COLO668 (cell line): ENCODE measurements around the gene JMY.

Experiments
- DNase-seq: peaks from one replicate; lab custom pipeline; 2025; ENCODE audit not compliant: unreplicated experiment; lab: John Stamatoyannopoulos, UW

Gene JMY

DNA sequence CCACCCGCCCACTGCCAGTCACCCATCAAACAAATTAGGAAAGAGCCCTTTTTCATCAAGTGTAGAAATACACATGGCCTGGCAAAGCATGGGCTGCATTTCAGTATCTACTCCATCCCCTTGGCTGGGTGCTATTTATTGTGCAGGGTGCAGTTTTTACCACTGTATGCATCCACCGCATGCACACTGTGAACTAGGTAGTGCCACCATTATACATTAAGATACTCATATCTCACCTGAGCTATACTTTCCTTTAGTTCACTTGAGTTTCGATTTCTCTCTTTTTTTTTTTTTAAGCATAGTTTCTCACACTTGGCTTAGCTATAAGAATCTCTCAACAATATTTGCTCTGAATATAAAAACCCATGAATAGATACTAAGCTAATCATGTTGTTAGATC lies 49.4 kb downstream of the JMY start:
- no peak for DNase-seq

DNA sequence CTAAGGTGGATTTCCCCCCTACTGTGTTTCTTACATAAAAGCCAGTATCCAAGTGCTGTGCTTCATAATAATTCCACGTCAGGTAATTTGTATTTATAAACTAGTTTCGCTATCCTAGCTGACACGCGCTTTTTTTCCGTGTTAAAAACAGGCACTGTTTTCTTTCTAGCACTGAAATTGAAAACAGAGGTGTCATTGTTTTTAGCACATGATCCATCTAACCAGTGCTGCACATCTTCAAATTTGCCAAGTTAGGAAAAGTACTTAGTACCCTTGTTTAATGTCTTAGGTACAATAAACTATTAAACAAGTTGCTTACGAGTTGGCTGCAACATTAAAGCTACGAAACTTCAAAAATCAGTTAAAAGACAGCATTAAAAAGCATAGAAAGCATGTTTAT lies 49.9 kb downstream of the JMY start:
- no peak for DNase-seq

DNA sequence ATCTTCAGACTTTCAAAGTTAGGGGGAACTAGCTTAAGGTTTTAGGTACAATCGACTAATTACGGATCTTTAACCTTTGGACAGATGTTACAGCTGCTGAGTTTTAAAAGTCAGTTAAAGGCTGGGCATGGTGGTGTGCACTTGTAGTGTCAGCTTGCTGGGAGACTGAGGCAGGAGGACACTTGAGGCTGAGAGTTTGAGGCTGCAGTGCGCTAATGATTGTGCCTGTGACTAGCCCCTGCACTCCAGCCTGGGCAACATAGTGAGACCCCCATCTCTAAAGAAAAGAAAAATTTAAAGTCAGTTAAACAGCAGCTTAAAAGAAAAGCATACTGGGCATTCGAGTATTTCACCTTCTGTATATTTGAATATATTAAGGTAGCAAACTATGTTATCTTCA lies 51.4 kb downstream of the JMY start:
- no peak for DNase-seq

DNA sequence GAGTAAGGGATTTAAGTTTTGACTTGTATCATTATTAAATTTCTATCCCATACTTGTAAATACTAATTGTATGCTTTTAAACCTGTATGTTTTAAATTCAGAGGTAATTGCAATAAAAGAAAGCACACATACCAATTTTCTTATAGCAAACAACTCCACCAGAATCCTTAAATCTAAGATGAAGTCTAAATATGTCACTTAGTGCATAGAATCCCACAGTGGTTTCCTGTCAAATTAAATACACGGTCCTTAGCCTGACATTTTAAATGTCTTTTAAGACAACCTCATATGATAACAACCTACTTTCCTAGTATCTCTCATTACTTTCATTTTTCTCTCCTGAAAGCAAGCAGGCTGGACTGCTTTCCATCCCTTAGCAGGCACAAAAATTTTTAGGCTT lies 52.0 kb downstream of the JMY start:
- DNase-seq, result no peak

DNA sequence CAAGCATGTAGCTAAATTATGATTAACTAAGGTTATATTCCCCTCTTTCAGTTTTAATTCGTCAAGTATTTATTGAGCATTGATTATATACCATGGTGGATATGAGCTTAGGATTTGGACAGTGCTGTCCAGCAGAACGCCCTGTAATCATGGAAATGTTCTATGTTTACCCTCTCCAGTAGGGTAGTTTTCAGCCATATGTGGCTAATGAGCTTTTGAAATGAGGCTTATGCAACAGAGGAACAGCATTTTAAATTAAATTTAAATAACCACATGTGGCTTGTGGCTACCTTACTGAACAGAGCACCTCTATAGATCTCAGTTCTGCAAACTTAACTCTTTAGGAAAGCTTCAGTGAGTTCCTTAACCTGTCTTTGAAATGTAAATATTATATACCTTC lies 59.1 kb downstream of the JMY start:
- DNase-seq, result no peak

DNA sequence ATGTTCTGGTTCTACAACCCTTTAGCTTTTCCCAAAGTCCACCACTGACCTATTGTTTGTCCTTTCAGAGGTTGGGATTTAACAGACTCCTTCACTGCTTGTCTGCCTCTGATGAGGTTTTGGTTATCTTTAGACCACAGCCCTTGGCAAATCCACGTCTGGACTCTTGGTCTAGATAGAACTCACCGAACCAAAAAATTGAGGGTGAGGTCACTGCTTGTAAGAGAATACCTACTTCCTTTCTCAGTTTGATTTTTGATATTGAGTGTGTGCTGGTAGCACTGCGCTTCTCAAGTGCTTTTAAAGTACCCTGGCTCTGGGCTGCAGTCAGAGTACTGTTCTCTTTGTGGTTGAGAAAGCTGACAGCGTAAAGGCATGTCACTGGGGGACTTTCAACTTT lies 61.7 kb downstream of the JMY start:
- no peak for DNase-seq

DNA sequence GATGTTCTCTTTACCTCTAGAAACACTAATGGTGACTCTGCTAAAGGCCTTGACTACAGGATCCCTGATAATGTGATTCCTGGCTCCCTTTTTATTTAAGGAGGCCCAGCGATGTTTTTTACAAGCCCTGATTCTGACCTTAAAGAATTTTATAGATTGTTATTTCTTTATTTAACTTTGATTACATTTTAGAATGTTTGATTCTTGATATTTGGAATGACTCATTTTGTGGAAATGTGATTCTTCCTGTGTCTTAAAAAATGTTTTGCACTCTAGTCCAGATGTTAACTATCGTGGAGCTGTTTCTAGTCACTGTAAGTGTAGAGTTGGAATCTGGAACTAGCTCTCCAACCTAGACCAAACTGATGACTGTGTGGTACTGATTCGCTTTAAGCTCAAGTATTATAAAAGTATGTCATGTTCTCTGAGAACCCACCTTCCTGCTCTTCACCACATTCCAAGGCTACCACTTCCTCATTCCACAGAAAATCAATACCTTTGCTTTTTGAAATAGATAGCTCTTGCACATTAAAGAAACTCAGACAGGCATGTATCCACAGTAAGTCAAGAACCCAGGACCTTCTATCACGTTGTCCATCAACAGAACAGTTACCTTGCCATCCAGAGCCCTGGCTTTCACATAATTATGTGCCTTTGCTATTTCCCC lies 65.2 kb downstream of the JMY start:
- DNase-seq, result no peak

DNA sequence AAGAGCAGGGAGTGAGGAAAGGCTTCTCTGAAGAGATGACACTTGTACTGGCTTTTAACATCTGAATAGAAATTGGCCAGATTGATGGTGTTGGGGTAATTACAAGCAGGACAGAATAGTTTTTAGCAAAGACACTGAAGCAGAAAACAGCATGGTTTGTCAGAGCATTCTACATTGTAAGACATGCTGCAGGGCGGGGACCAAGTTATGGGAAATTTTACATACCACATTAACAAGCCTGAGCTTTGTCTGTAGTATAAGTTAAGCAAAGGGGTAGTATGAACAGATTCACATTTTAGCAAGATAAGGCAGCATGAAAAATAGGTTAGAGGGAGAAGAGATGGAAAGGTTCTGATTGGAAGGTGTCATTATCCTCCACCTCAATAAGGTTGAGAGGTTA lies 66.5 kb downstream of the JMY start:
- no peak for DNase-seq

DNA sequence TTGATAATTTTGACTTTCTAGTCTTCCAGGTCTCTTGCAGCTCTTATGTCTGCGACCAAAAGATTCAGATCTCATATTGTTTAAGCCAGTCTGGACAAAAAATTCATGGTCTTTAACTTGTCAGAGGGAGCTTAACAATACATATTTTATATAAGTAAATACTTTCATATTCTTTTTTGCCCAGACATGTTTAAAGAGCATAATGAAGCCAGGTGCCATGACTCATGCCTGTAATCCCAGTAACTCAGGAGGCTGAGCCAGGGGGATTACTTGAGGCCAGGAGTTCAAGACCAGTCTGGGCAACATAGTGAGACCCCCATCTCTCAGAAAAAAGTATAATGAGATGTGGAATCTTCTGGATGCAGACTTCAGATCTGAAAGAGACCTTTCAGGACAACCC lies 69.8 kb downstream of the JMY start:
- no peak for DNase-seq

DNA sequence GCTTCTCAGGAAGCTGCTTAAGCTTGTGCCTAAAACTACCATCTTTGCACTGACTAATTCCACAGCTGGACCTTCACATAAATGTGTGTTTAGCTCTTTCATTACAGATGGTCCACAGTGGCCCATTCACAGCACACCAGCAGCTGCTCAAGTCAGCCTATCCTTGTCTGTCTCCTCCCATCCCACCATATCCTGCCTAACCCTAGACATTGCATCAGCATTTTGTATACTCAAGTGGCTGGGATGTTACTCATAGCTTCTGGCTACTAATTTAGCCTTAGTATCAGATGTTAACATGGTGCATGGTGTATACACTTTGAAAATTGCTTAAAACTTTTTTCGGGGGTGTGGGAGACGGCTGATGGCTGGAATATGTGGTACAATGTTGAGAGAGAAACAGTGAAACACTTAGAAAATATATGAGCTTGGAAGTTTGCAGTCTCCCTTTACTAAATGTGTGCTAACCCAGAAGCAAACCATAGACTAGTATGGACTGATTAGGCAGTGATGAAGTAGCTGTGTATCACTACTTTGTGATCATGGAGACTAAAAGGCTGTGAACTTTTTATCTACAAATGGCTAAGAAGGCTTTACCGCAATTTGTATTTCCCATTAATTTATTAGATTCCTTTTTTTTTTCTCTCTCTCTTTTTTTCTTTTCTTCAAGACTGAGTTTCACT lies 83.1 kb downstream of the JMY start:
- DNase-seq, result no peak

DNA sequence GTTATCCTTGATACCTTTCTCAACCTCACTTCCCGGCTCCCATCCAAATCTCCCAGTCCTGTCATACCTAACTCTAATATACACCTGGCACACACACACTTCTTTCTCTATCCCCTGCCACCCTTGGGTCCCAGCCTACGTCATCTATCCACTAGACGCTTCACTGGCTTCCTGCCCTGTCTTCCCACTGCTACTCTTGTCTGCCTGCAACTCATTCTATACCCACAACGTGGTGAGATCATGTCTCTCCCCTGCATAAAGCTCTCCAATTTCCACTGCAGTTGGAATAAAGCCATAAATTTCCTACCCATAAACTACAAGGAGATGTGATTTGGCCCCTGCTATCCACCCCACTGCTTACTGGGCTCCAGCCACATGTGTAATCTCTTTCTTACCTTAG lies 93.5 kb downstream of the JMY start:
- DNase-seq, result no peak

DNA sequence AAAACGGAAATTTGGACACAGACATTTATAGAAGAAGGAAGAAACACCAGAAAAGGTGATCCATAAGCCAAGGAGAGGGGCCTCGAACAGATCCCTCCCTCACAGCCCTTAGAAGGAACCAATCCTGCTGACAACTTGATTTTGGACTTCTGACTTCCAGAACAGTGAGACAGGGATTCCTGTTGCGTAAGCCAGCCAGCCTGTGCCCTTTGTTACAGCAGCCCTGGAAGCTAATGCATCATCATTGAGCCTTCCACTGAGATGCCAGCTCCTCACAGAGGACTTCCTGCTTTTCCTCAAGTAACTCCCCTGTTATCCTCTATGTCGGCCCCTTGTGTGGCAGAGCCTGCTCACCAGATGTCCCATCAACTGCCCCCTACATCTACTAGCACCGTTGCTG lies 94.1 kb downstream of the JMY start:
- no peak for DNase-seq

DNA sequence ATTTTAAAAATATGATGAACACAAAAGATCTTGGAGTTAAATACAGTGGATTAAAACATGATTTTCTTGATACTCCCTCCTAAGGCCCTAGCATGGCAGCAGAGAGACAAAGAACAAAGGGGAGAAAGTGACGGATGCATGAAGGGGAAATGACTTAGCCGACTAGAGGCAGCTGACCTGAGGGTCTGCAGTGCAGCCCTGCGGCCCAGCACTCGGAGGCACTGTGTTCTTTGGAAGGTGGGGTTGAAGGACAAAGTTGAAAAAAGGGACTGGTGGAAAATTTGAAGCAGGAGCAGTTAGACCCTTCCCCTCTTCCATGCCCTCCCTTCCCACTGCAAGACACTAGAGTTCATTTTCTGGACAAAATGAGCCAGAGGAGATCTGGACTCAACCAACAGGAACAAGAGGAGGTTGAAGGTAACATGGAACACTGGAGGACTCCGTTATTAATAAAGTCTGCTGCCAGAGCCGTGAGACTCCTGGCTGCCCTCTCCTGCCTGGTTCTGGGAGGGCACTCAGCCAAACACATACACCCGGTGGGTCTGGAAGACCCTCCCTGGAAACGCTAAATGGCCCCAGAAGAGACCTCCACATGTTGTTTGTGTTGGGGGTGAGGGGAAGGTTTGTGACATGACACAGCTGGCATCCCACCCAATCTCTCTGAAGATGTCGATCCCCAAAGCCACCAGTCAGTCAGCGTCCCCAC lies 98.1 kb downstream of the JMY start:
- no peak for DNase-seq

DNA sequence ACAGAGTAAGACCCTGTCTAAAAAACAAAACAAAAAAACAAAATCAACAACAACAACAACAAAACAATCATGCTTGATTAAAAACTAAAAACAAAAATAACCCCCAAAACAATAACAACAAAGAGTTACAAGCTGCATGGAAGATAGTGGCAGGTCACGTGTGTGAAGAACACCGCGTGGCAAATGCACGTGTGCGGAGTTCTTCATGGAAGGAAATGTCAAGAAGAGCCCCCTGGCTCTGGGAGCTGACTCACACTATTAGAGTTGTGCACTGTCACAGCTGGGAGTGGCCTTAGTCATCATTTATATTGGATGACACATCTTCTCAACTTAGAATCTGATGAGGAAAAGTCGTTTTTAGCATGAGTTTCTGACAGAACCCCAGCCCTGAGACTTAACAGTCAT lies 110.5 kb downstream of the JMY start:
- DNase-seq, result no peak

DNA sequence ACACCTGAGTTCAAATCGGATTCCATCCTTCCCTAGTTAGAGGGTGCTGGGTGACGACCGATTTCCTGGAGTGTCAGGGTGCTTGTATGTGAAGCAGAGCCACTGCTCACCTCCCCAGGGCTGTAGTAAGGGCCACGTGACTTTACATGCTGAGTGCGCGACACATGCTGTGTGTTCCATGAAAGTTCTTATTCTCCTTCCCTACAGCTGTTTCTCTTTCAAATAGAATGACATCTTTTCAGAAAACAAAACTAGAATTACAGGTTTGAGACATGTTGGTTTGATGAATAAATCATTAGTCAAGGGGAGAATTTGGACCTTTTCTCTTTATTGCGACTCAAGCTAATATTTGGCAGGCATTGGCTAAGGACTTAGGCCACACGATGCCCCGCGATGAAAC lies 113.1 kb downstream of the JMY start:
- DNase-seq, result no peak

DNA sequence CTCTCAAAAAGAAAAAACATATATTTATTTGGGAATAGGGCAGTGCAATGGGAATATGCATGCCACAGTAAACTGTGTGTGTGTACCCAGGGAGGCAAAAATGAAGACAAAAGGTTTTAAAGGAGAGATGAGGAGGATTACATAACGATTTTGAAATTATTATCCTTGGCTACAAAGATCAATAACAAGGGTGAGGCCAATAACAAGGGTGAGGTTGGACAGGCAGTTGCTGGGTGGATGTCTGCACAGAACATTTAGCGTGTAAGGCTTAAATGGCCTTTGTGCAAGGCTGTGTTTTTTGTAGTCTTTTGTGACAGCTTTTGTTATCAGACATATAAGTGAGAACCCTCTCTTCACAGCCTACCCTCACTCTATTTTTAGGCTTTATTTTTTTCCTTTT lies 114.0 kb downstream of the JMY start:
- DNase-seq, result no peak

DNA sequence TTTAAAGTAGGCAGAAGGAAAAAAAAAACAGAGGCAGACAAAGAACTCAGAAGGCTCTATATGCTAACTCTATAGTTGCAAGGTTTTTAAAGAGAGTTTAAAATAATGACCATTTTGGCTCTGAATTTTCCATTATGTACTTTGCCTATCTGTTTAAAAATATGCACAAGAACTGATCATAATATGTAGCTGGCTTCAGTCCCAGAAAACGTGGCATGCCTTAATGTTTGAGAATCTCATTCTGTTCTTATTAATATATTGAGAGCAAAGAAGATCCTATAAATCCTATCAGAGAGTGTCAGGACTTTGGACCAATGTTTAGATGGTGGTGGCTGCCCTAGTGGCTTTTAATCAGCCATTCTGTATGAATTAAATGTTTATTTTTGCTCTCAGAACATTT lies 121.5 kb downstream of the JMY start:
- no peak for DNase-seq
